Right ventricle myocardium inferior (tissue), 1 donor: ENCODE data around the gene SCOC. TPM values are rescaled to one million over a fixed set of nuclear protein-coding genes. Genes with fewer than 3 reads are reported as not detected.

ENCODE experiments used
- ATAC-seq: fragments of 200-7000 bp; cut with Tn5 transposase; one replicate; pipeline ENCODE4 v1.9.1; 2020; ENCODE audit warnings: mild to moderate bottlenecking, moderate library complexity
- DNase-seq: peaks from one replicate; pipeline ENCODE4 v3.0.0; 2021; ENCODE audit errors: missing footprints
- intact Hi-C: fragments of 100-400 bp; cut with DNase I; formaldehyde crosslinking; loops from one replicate; pipeline ENCODE4 v1.11.0; 2022
- long read RNA-seq: library from polyadenylated mRNA; unstranded; transcript quantifications from one replicate; pipeline ENCODE4 v2.0.0, GENCODE V29; 2021
- total RNA-seq: library from RNA; stranded (reverse); fragmentation: NEBNext Ultra II Directional; extraction: Animal tissue kit (Norgen Biotek cat#: 25700); gene quantifications from one replicate; pipeline ENCODE4 v1.2.1, GENCODE V29; 2021
- donor health status: DM: no; HTN: yes; CAD: no; lungs with severe emphysema.

The SCOC gene
- 75.3 TPM for total RNA-seq
- long read RNA-seq, transcript SCOC-211 (4 exons, 1,959 nt), result major isoform, 44 of 50 reads
- long read RNA-seq, partial matches to known transcripts, result 0 of 50 reads
- long read RNA-seq, other reads (novel, unspliced or antisense), result 2 of 50 reads

DNA sequence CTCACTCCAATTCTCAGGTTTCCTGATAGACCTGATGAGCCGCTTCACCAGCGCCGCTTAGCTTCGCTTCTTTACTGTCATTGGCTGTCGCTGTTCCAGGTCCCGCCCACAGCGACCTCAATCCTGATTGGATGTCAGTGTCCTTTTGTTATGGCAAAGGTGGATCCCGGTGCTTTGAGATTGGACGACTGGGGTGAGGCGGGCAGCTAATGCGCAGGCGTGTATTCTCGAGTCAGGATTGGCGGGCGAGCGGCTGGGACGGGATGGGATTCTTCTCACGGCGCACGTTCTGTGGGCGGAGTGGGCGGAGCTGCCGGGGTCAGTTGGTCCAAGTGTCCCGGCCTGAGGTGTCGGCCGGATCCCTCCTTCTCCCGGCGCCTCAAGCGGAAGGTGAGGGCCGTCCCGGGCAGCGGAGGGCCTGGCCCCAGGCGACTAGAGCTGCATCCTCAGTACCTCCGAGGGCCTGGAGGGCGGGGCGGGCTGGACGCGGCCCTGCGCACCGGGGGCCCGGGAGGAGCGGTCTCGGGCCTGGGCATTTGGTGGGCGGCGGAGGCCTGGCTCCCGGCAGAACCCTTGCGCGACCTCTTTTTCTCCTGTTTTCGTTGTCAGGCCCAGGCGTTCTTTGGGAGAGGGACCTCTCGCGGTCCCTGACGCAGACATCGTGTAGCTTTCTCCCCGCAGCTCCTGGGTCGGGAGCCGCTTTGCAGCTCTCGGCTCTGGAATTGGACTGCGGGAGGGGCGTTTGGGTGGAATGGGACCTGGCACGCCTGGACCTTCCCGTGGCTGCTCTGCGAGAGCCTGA is at the start of gene SCOC:
Gene SCOC (plus strand): TSS at position 319 of the 802 bp plus-strand sequence. CDS start 5,525 bp downstream, outside the sequence.
- peak; percentile 99 for ATAC-seq
- peak; percentile 98 for DNase-seq
- intact Hi-C loops, result loop anchor here (2.0 kb wide), 2 partner anchors 53 to 151 kb away; partner anchors contain the start of genes CLGN and ELMOD2

DNA sequence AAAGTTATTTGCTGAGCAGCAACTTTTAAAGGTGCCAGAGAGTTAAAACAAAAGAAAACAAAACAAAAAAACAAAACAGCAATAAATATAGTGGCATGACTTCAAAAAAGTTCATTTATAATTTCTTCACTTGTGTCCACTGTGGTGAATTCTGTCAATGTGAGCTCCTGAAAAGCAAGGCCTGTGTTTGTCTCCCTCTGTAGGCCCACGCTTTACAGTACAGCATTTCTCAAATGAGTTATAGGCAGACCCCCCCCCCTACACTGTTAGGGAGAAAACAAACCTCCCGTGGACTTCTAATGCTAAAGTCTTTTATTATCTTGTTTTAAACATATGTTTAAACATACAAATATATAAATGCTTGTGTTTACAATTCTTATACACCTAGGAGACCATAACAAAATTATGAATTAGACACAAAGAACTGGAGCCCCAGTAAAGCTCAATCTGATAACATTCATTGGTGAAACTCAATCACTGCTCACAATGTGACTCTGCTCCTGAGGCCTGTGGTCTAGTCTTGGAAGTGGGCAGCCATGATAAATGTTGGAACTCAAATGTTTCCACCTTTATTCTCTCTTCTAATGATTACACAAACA is 47.0 kb upstream of the SCOC start:
- ATAC-seq (peak; percentile 67), DNase-seq (no peak)
- intact Hi-C loops, result loop anchor here (2.0 to 5.0 kb wide), 2 partner anchors 314 to 592 kb away; no protein-coding TSS in a partner anchor

DNA sequence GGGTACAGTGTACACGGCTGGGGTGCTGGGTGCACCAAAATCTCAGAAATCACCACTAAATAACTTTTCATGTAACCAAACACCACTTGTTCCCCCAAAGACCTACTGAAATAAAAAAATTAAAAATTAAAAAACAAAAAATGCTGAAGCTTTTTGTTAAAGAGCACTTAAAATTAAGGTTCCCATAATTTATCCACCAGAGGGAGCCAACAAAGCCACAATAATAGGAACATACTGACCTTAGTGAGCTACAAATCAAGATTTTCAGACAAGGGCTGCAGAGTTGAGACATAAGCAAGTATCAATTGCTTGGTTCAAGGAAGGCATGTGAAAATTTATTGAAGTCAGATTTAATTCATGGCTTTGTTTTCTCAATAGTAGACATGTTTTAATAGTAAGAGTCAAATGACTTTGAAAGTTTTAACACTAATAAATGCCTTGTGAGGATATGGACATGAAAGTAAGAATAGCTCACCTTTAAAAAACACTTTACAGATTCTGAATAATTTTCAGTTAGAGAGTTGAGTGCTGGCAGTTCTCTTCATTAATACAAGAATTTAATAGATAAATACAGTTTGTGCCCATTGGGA is 43.0 kb upstream of the SCOC start:
- no peak for DNase-seq
- ATAC-seq, result no peak
- intact Hi-C loops, result no loop called here

DNA sequence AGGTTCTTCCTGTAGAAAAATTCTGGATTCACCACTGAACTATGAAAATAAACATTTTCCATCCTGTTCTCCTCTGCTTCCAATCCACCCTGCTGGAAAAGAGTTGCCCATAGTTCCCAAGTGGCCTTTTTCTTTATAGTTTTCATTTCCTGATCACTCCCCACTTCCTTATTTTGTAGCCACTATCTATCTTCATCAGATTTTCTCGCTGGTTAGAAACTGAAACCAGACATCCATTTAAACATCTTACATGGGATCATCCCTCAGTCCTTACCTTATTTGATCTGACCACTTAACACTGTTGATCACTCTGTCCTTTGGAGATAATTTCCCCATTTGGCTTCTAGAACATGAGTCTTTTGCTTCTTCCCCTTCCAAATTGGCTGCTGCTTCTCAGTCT is 42.2 kb upstream of the SCOC start:
- intact Hi-C loops, result no loop called here
- DNase-seq (no peak), ATAC-seq (no peak)

DNA sequence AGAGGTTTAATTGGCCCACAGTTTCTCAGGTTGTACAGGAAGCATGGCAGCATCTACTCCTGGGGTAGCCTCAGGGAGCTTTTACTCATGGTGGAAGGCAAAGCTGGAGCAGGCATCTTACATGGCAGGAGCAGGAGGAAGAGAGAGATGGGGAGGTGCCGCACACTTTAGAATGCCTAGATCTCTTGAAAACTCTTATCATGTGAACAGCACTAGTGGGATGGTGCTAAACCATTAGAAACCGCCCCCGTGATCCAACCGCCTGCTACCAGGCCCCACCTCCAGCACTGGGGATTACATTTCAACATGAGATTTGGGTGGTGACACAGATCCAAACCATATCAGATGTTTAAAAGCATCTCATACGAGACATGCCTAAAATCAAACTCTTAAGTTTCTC is 41.6 kb upstream of the SCOC start:
- intact Hi-C loops, result no loop called here
- ATAC-seq (no peak), DNase-seq (no peak)

DNA sequence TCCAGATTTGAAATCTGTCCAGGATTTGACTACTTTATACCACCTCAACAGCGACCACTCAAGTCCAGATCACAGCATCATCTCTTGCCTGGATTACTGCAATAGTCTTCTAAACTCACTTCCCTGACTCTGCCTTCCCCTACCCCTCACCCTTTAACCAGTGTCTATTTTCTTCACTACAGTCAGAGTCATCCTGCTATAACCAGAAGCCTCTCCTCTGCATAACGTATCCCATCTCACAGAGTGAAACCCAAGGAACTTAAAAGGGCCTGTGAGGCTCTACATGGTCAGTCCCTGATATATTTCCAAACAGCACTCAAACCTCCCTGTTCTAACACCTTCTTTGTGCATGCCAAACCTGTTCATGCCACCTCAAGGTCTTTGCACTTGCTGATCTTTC is 40.7 kb upstream of the SCOC start:
- intact Hi-C loops, result no loop called here
- ATAC-seq (no peak), DNase-seq (no peak)

DNA sequence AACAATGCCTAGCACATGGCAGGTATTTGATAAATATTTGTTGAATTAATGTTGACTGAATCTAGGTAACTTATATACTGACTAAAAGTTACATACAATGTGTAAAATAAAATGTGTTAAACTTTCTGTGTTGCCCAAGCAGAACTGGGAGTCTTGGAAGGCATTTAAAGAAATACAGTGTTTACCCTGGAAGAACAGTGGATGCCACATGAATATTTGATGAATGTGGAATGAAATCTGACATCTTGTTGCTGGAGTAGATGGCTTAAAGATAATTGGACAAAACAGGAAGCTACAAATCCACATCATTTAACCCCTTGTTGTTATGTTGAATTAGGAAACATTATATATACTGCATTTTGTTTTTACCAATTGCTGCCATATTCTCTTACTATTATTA is 39.9 kb upstream of the SCOC start:
- DNase-seq (no peak), ATAC-seq (no peak)
- intact Hi-C loops, result no loop called here

DNA sequence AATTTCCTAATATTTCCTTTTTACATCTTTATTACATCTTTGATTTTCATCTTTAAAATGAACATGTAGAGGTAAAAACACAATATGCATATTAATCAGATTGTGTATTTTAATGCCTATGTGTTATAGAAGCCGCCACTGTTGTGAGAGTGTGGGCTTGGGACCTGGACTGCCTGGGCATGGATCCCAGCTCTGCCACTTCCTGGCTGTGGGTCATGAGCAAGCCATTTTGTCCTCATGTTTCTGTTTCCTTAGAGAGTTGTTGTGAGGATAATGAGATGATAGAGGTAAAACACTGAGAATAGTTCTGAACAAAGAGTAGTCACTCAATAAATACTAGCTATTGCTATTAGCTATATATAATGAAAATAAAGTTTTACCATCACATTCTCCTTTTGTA is 38.4 kb upstream of the SCOC start:
- DNase-seq (no peak), ATAC-seq (no peak)
- intact Hi-C loops, result no loop called here

DNA sequence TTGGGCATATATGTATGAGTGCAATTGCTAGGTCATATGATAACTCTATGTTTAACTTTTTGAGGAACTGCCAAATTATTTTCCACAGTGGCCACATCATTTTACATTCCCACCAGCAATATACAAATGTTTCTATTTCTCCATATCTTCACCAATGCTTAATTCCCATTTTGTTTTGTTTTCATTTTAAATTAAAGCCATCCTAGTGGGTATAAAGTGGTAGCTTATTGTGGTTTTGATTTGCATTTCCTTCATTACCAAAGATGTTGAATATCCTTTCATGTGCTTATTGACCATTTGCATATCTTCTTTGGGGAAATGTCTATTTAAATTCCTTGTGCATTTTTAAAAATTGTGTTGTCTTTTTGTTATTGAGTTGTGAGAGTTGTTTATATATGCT is 36.7 kb upstream of the SCOC start:
- intact Hi-C loops, result no loop called here
- ATAC-seq (no peak), DNase-seq (no peak)

DNA sequence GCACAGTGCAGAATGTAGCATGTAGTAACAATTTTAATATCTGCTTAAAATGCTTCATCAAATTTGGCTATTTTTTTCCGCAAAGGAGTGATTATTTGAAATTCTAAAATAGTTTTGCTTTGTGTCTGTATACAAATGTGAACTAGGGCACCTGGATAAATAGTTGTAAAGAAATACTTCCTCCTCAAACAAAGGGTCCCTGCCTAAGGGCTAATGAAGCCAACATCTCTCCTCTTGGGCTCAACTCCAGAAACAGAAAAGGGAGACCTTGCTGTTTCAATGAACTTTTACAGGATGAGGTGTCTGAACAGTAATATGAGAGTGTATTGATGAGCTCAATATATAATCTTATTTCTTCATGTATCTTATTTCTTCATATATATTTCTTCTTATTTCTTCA is 30.8 kb upstream of the SCOC start:
- intact Hi-C loops, result no loop called here
- no peak for ATAC-seq
- no peak for DNase-seq

DNA sequence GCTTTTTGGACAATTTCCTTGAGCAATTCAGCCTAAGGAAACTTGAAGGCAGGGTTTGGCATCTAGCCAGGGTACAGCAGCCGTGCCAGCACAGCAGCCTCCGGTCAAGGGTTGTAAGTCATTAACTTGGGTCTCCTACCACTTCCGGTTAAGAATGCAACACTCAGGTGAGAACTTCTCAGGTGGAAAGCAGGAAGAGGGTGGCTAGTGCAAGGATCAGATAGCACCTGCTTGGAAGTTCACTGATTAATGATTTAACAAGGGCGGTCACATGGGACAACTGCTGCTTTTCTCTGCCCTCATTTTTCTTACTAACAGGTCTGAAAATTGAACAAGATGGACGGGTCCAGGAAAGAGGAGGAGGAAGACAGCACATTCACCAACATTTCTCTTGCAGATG is 30.1 kb upstream of the SCOC start:
- intact Hi-C loops, result no loop called here
- ATAC-seq (no peak), DNase-seq (no peak)

DNA sequence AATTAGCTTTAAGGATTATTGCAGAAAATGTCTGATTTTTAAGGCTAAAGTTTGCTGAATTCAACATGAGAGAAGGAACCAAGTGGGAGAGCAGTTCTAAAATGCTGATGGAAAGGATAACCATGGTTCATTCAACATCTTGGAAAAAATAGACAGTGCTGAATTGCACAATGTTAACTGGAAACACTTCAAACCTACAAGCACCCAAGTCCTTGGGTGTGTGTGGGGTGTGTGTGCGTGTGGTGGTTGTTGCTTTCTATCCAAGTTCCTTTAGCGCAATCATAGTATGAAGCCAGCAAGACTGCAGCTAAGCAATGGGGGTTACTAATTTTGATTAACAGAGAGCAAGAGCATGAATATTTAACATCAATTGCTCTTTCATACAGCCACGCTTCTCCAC is 29.3 kb upstream of the SCOC start:
- ATAC-seq, result no peak

DNA sequence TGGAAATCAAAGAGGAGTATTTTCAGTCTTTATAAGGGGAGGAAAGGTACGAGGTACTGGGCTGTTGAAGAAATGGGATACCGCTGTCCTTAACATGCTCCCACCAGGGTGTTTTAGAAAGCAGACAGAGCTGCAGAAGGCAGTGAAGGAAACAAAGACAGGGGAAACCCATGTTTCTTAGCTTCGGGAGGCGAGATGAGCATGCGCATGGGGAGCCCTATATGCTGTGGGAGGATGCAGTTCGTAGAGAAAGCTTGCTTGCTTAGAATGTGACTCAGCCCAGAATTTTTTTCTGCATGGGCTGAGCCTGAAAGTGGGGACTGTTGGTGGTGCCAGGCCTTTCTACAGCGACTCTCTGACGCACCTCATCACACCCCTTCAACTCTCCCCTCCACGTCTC is 28.8 kb upstream of the SCOC start:
- ATAC-seq (no peak), DNase-seq (no peak)
- intact Hi-C loops, result no loop called here

More for the DNA sequence above, 29.3 kb upstream of the SCOC start:
- intact Hi-C loops, result no loop called here
- DNase-seq, result no peak

DNA sequence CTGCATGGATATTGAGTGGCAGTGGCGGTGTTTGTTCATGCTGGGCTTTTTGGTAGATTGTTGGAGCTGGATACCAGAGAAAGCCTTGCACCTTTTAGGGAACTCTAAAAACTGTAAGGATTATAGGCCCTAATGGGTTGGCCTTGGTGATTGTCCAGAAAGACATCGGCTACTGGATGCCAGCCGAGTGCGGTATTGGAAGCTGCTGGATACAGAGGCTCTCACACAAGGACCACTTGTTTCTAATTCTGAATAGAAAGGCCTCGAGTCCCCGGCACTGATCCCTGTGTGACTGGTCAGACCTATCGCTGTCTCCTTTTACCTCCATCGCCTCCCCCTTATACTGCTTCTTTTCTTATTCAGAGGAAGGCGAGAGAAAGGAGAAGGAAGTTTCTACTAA is 27.3 kb upstream of the SCOC start:
- ATAC-seq, result no peak
- intact Hi-C loops, result no loop called here
- DNase-seq, result no peak

DNA sequence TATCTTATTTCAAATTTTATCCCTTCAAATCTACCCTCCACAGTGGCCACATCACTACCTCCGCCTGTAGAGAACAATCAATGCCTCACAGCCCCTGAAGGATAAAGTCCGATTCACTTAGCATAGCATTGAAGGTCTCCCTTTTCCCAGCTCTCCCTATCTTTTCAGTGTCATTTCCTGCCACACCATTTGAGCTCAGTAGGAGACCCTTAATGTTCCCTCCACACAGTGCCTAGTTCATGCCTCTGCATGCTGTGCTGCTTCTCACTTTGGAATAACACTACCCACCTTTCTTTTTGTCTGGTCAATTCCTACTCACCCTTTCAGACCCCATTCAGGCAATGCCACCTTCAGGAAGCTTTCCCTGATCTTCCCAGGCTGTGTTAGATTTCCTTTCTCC is 23.6 kb upstream of the SCOC start:
- intact Hi-C loops, result no loop called here
- DNase-seq (no peak), ATAC-seq (no peak)

DNA sequence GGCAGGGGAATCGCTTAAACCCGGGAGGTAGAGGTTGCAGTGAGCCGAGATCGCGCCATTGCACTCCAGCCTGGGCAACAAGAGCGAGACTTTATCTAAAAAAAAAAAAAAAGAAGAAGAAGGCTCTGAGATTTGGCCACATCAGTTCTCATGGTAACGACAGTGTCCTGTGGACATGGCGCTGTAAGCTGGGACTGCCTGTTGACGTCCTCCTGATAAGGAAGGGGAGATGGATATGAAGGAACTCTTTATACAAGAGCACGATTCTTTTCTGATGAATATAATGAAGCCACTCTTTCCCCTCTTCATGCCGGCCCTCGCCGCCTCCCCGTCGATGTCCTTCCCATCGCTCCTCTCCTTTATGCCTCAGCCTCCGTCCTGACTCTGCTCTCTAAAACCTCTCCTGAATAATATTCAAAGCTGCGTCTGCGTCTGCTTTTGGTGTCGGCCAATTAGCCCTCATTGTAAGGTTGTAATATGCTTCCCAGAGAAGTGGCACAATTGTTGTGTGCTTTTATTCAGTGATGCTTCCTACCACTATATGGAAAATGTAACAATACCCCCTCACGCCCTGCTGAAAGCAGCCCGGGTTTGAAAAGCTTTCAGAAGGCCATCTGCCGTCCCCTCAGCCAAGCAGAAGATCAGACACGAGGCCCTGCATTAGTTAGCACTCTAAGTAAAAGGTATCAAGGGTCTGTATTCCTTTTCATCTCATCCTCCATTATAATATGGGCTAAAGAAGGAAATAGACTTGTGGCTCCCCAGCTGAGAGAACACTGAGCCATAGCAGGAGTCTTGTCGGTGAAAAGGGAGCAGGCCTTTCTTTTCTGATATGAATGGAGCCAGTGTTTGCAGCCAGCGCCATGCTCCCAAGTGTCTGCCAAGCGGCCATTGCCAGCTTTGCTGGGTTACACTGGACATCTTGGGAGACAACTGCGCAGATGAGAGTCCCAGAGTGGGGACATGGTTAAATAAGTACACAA is 22.1 kb upstream of the SCOC start:
- intact Hi-C loops, result no loop called here
- no peak for ATAC-seq
- DNase-seq, result peak; percentile 48

DNA sequence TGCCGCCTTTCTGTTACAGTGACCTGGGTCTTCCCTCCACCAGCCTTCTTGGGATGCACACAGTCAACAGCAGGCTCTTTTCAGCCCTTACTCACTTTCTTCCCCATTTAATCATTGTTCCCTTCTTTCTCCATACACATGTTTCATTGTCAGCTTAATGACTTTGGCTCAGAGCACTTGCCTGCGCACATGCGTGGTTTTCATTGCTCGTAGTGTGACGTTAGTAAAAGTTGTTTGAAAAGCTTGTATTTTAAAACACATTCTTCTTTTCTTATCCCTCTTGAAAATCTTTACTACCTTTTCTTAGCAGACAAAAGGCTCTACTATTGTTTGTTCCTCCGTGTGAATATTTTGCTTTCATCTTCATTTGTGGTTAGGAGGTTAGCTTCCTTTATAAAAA is 19.7 kb upstream of the SCOC start:
- intact Hi-C loops, result no loop called here
- ATAC-seq (no peak), DNase-seq (no peak)

DNA sequence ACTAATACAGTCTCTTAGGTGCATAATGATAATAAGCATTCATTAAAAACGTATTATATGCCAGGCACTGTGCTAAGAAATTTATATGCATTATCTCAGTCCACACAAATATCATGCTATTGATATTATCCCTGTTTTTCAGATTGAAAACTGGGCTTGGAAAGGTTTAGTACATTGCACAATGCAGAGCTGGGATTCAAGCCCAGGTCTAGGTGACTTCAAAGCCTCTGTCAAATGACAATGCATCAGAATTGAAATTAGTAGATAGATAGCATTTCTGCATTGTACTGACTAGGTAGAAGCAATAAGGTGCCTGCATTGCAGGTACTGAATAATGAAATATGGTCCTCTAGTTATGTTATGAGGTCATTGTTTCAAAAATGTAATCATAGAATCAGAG is 18.2 kb upstream of the SCOC start:
- intact Hi-C loops, result no loop called here
- DNase-seq (no peak), ATAC-seq (no peak)

DNA sequence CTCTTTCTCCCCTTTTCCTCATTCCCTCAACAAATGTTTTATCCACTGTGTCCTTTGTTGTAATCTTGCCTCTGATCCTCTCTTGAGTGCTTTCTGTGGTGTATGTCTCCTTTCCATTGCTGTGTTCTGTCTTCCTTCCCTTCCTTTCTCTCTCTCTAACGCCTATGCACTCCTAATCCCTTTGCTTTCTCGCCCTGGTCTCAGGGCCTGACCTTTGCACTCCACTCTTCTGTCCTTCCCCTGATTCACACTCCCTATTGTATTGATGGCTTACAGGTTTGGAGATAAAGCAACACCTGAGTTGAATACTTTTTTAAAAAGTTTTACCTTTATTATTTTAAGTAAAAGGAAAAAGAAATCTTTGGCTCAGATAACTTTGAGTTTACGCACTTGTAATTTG is 15.6 kb upstream of the SCOC start:
- DNase-seq (no peak), ATAC-seq (no peak)
- intact Hi-C loops, result no loop called here
